Neuronal stem cell (in vitro differentiated cells): ENCODE measurements around the gene GPT2.

ENCODE experiments used
- DNase-seq: peaks from one replicate; pipeline ENCODE4 v3.0.0-alpha.2; 2013; ENCODE audit warnings: low spot score
- H2AFZ ChIP-seq: one replicate; pipeline ENCODE4 v1.6.1; 2013; ENCODE audit warnings: mild to moderate bottlenecking, low read length, inconsistent platforms
- H2AK5ac ChIP-seq: 2 replicates; pipeline ENCODE4 v1.6.1; 2013; ENCODE audit warnings: low read depth, mild to moderate bottlenecking, inconsistent platforms, low read length, moderate library complexity, mixed read lengths
- H2BK120ac ChIP-seq: 2 replicates; pipeline ENCODE4 v1.6.1; 2013; ENCODE audit warnings: low read depth, mild to moderate bottlenecking, inconsistent platforms, low read length, moderate library complexity, mixed read lengths
- H2BK12ac ChIP-seq: one replicate; pipeline ENCODE4 v1.6.1; 2013; ENCODE audit warnings: low read length, inconsistent platforms
- H2BK15ac ChIP-seq: 2 replicates; pipeline ENCODE4 v1.6.1; 2013; ENCODE audit warnings: mild to moderate bottlenecking, low read length, inconsistent platforms, mixed read lengths
- H2BK5ac ChIP-seq: one replicate; pipeline ENCODE4 v1.6.1; 2013; ENCODE audit warnings: inconsistent platforms, mild to moderate bottlenecking, low read length, moderate library complexity
- H3K14ac ChIP-seq: one replicate; pipeline ENCODE4 v1.6.1; 2013; ENCODE audit warnings: low read length, inconsistent platforms
- H3K18ac ChIP-seq: 2 replicates; pipeline ENCODE4 v1.6.1; 2013; ENCODE audit warnings: low read length, inconsistent platforms
- H3K23ac ChIP-seq: 2 replicates; pipeline ENCODE4 v1.6.1; 2013; ENCODE audit warnings: low read depth, mild to moderate bottlenecking, mixed read lengths, low read length, inconsistent platforms; ENCODE audit not compliant: poor library complexity
- H3K27ac ChIP-seq: replicated peaks from 3 replicates; pipeline ENCODE4 v1.5.1; 2013; ENCODE audit warnings: low read length, inconsistent platforms
- H3K27me3 ChIP-seq, 3 experiments: 2 replicates each; pipeline ENCODE4 v1.6.1; 2013; ENCODE audit warnings: low read length in 3 of 3, mild to moderate bottlenecking in 2 of 3, inconsistent platforms in 1 of 3, low read depth in 1 of 3, mixed read lengths in 1 of 3, moderate library complexity in 1 of 3; ENCODE audit not compliant: control insufficient read depth in 3 of 3, insufficient read depth in 3 of 3
- H3K36me3 ChIP-seq, 2 donors: replicated peaks in 1 of 2; 2 replicates each; pipeline ENCODE4 v1.6.1; 2013; ENCODE audit warnings: low read length in 2 of 2; ENCODE audit not compliant: control insufficient read depth in 2 of 2, insufficient read depth in 2 of 2
- H3K4ac ChIP-seq: 2 replicates; pipeline ENCODE4 v1.6.1; 2013; ENCODE audit warnings: inconsistent platforms, mild to moderate bottlenecking, low read length, moderate library complexity
- H3K4me1 ChIP-seq, 2 donors: 1 replicate in 1 of 2; 2 replicates in 1 of 2; pipeline ENCODE4 v1.6.1; 2013; ENCODE audit warnings: low read length in 2 of 2, low read depth in 1 of 2; ENCODE audit not compliant: control insufficient read depth in 2 of 2, insufficient read depth in 1 of 2
- H3K4me2 ChIP-seq: one replicate; pipeline ENCODE4 v1.6.1; 2013; ENCODE audit warnings: mild to moderate bottlenecking, low read length, inconsistent platforms; ENCODE audit not compliant: insufficient read depth, poor library complexity, severe bottlenecking
- H3K4me3 ChIP-seq, 2 donors: 2 replicates each; pipeline ENCODE4 v1.5.1; 2013; ENCODE audit warnings: low read length in 2 of 2, mild to moderate bottlenecking in 2 of 2, inconsistent platforms in 1 of 2, moderate library complexity in 1 of 2
- H3K79me1 ChIP-seq: one replicate; pipeline ENCODE4 v1.6.1; 2013; ENCODE audit warnings: low read depth, mild to moderate bottlenecking, inconsistent platforms, low read length, moderate library complexity
- H3K9ac ChIP-seq: one replicate; pipeline ENCODE4 v1.6.1; 2013; ENCODE audit warnings: mild to moderate bottlenecking, low read depth, low read length, inconsistent platforms; ENCODE audit not compliant: poor library complexity
- H3K9me3 ChIP-seq, 2 donors: replicated peaks in 1 of 2; 2 replicates each; pipeline versions ENCODE3 to v1.6.1; 2013; ENCODE audit warnings: low read length in 2 of 2, mild to moderate bottlenecking in 2 of 2, inconsistent platforms in 1 of 2, low read depth in 1 of 2, mixed read lengths in 1 of 2, moderate library complexity in 1 of 2; ENCODE audit not compliant: control insufficient read depth in 2 of 2, insufficient read depth in 1 of 2
- H4K8ac ChIP-seq: one replicate; pipeline ENCODE4 v1.6.1; 2013; ENCODE audit warnings: low read depth, mild to moderate bottlenecking, inconsistent platforms, low read length, moderate library complexity
- H4K91ac ChIP-seq: one replicate; pipeline ENCODE4 v1.6.1; 2013; ENCODE audit warnings: low read length, low read depth, mild to moderate bottlenecking, inconsistent platforms; ENCODE audit not compliant: poor library complexity
- WGBS, 2 donors: extraction: QIAGEN DNeasy Blood & Tissue Kit; methylation state at CpG; one replicate each; pipeline ENCODE4 v1.1.7; 2013; ENCODE audit warnings: missing lambda C conversion rate in 2 of 2, mixed read lengths in 1 of 2; ENCODE audit not compliant: insufficient read length in 2 of 2, insufficient replicate concordance in 1 of 2; ENCODE audit errors: extremely low coverage in 2 of 2; 5-methylcytosine and 5-hydroxymethylcytosine counted together

GPT2 gene

GRCh38 chr16:46898006-46898405 lies 13.8 kb downstream of the GPT2 start:
- no peak overlapping the region for H2AFZ ChIP-seq
- no peak overlapping the region for H2BK12ac ChIP-seq
- no CpG with 5 or more reads among the region's 13 CpGs for WGBS, 2 donors
- no peak for DNase-seq
- H4K8ac ChIP-seq, result no peak overlapping the region
- H2BK120ac ChIP-seq, result no peak overlapping the region
- H2AK5ac ChIP-seq, result peak overlapping the region; percentile 14
- no peak overlapping the region for H3K4me3 ChIP-seq
- no peak overlapping the region for H2BK15ac ChIP-seq
- H3K27ac ChIP-seq, result no peak overlapping the region
- H3K4me2 ChIP-seq, result no peak overlapping the region
- H2BK5ac ChIP-seq, result peak overlapping the region; percentile 87
- no peak overlapping the region for H3K18ac ChIP-seq
- H3K4me1 ChIP-seq, result peaks cover 9 to 10% of the 10 kb centered on the region in 2 donors
- H3K9me3 ChIP-seq, result no peaks in the 10 kb centered on the region
- H3K4ac ChIP-seq, result no peak overlapping the region
- no peak overlapping the region for H3K14ac ChIP-seq
- H3K27me3 ChIP-seq, result no peaks in the 10 kb centered on the region
- peaks cover 21% of the 10 kb centered on the region for H3K79me1 ChIP-seq
- no peak overlapping the region for H3K23ac ChIP-seq
- H4K91ac ChIP-seq, result no peak overlapping the region
- no peak overlapping the region for H3K9ac ChIP-seq
- peaks cover 28 to 75% of the 10 kb centered on the region in 2 donors for H3K36me3 ChIP-seq

- Histone ChIP-seq H4K8ac (no peak overlapping the region), H3K9me3 (no peaks in the 10 kb centered on the region), H2AFZ (no peak overlapping the region), H3K14ac (peak overlapping the region; percentile 6), H3K4me2 (no peak overlapping the region), H2BK5ac (peak overlapping the region; percentile 82), H3K4me3 (no peak overlapping the region), H3K4ac (no peak overlapping the region), H3K27me3 (no peaks in the 10 kb centered on the region), H3K27ac (no peak overlapping the region), H3K23ac (peak overlapping the region; percentile 85), H3K79me1 (peaks cover 10% of the 10 kb centered on the region), H2BK12ac (no peak overlapping the region), H4K91ac (no peak overlapping the region), H3K36me3 (peaks cover 29 to 76% of the 10 kb centered on the region in 2 donors), H3K4me1 (peaks cover 7 to 9% of the 10 kb centered on the region in 2 donors), H2BK120ac (no peak overlapping the region), H2BK15ac (no peak overlapping the region), H2AK5ac (peak overlapping the region; percentile 28), H3K18ac (no peak overlapping the region), H3K9ac (peak overlapping the region; percentile 44)
- WGBS, 2 donors, result no CpG with 5 or more reads among the region's 9 CpGs
- no peak for DNase-seq
These were observed 15.4 kb downstream of the GPT2 start for GRCh38 chr16:46899443-46900143.

DNA sequence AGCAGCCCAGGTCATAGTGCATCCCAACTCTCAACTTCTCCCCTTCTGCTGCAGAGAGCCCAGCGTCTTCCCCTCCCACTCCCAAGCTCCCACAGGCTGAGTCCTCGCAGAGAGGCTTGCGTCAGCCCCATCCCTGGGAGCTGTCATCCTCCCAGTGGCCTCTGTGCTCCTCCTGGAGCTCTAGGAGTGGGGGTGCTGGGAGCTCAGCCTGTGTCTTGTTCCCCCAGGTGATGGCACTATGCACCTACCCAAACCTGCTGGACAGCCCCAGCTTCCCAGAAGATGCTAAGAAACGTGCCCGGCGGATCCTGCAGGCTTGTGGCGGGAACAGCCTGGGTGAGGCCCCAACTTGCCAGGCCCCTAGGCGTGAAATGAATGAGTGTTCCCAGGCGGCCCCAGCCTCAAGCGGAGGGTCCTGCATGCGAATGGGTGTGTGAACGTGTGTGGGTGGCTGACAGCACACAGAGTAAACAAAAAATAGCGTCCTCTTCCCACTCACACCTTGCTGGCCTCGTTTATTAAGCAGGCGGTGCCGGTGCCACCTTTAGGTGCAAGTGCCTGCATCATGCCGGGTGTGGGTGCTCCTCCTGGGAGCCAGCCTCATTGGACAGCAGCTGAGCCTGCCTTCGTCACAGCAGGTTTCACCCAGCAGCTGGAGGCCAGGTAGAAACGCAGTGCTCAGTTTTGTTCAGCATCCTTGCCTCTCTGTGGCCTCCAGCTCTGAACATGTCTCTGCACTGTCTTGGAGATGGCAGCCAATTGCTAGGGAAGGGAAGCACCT lies 16.5 kb downstream of the GPT2 start:
- H3K27me3 ChIP-seq, result no peaks in the 10 kb centered on the region
- peaks cover 7% of the 10 kb centered on the region for H3K79me1 ChIP-seq
- H3K23ac ChIP-seq, result no peak overlapping the region
- no peak overlapping the region for H3K9ac ChIP-seq
- H3K4me2 ChIP-seq, result no peak overlapping the region
- H3K18ac ChIP-seq, result no peak overlapping the region
- H4K91ac ChIP-seq, result no peak overlapping the region
- no CpG with 5 or more reads among the region's 19 CpGs for WGBS, 2 donors
- no peak overlapping the region for H3K27ac ChIP-seq
- peaks cover 31 to 84% of the 10 kb centered on the region in 2 donors for H3K36me3 ChIP-seq
- peaks cover 7 to 9% of the 10 kb centered on the region in 2 donors for H3K4me1 ChIP-seq
- no peak for DNase-seq
- H2BK15ac ChIP-seq, result no peak overlapping the region
- H3K4me3 ChIP-seq, result no peak overlapping the region
- no peak overlapping the region for H2AK5ac ChIP-seq
- no peak overlapping the region for H3K4ac ChIP-seq
- no peak overlapping the region for H2BK12ac ChIP-seq
- H3K9me3 ChIP-seq, result no peaks in the 10 kb centered on the region
- no peak overlapping the region for H2BK5ac ChIP-seq
- H2AFZ ChIP-seq, result no peak overlapping the region
- H3K14ac ChIP-seq, result no peak overlapping the region
- no peak overlapping the region for H2BK120ac ChIP-seq
- H4K8ac ChIP-seq, result no peak overlapping the region

DNA sequence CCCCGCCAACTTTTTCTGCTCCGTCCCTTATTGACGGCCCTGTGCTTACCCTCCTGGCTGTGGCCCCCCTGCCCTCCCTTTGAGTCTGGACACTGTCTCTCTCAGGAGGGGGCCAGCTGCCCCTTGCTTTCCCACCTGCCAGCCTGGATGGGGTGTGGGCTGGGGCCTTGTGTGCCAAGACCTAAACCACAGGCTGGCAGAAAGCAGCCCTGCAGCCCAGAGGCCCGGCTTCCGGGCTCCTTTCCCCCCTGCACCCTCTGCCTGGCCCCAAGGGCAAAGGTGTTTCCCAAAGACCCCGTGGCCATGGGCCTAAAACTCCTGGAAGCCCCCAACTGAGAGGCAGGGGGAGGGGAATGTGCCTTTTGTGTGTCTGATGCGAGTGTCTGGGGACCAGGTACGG lies 17.5 kb downstream of the GPT2 start:
- Histone ChIP-seq H3K23ac (no peak overlapping the region), H3K27ac (no peak overlapping the region)
- no CpG with 5 or more reads among the region's 8 CpGs for WGBS, 2 donors

More for the DNA sequence above, 17.5 kb downstream of the GPT2 start:
- H2BK15ac ChIP-seq, result no peak overlapping the region
- peak overlapping the region; percentile 28 for H2AK5ac ChIP-seq
- H4K8ac ChIP-seq, result no peak overlapping the region
- no peak overlapping the region for H3K14ac ChIP-seq
- no peak overlapping the region for H3K4me3 ChIP-seq
- H3K18ac ChIP-seq, result peak overlapping the region; percentile 17
- no peak overlapping the region for H3K4me2 ChIP-seq
- no peak overlapping the region for H2BK12ac ChIP-seq
- H3K79me1 ChIP-seq, result peaks cover 4% of the 10 kb centered on the region
- peaks cover 35 to 87% of the 10 kb centered on the region in 2 donors for H3K36me3 ChIP-seq
- H2BK5ac ChIP-seq, result peak overlapping the region; percentile 53
- H3K4me1 ChIP-seq, result peaks cover under 1 to 3% of the 10 kb centered on the region in 2 donors
- no peaks in the 10 kb centered on the region for H3K9me3 ChIP-seq
- H4K91ac ChIP-seq, result no peak overlapping the region
- H3K4ac ChIP-seq, result no peak overlapping the region
- no peaks in the 10 kb centered on the region for H3K27me3 ChIP-seq
- H2BK120ac ChIP-seq, result no peak overlapping the region
- no peak overlapping the region for H3K9ac ChIP-seq
- H2AFZ ChIP-seq, result no peak overlapping the region
- no peak for DNase-seq
